ENCODE data around the gene DGKZ. TPM values are rescaled to one million over a fixed set of nuclear protein-coding genes. Genes with fewer than 3 reads are reported as not detected.

The DGKZ gene, protein sequence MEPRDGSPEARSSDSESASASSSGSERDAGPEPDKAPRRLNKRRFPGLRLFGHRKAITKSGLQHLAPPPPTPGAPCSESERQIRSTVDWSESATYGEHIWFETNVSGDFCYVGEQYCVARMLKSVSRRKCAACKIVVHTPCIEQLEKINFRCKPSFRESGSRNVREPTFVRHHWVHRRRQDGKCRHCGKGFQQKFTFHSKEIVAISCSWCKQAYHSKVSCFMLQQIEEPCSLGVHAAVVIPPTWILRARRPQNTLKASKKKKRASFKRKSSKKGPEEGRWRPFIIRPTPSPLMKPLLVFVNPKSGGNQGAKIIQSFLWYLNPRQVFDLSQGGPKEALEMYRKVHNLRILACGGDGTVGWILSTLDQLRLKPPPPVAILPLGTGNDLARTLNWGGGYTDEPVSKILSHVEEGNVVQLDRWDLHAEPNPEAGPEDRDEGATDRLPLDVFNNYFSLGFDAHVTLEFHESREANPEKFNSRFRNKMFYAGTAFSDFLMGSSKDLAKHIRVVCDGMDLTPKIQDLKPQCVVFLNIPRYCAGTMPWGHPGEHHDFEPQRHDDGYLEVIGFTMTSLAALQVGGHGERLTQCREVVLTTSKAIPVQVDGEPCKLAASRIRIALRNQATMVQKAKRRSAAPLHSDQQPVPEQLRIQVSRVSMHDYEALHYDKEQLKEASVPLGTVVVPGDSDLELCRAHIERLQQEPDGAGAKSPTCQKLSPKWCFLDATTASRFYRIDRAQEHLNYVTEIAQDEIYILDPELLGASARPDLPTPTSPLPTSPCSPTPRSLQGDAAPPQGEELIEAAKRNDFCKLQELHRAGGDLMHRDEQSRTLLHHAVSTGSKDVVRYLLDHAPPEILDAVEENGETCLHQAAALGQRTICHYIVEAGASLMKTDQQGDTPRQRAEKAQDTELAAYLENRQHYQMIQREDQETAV
- 100 to 1,000 TPM in 1 of 4 donors, 10 to 100 TPM in 3; 41.2 to 105 (median 49.6) TPM for total RNA-seq

DNA sequence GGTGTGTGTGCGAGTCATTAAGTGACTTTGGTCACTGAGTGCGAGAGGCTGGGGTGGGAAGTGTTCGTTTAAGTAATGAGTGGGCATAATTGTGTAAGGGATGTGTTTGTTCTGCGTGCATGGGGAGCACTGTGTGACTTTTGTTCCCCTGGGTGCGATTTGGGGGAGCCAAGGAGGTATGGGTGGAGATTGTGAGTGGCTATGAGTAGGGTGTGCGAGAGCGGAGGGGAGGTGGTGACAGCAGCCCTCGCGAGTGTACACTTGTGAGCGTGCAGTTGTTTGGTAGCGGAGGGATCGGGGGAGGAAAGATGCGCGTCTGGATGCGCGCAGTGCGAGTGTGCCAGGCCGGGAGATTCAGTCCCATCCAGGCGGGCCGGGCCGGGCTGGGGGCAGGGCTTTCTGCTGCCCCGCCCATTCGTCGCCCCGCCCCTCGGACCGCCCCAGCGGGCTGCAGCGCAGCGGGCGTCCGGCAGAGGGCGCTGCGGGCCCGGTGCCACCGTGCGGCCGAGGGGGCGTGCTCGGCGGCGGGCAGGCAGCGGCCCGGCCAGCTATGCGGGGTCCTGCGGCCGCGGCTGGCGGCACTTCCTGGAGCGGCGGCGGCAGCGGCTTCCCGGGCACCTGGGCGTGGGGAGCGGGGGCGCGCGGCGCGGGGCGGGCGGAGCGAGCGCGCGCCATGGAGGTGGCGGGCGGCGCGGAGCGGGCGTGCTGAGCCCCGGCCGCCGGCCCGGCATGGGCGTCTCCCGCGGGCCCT, at the start of gene DGKZ:
Gene DGKZ (plus strand): TSS at position 578 of the 751 bp plus-strand sequence. CDS start 197 bp downstream, outside the sequence.
- peak; percentile 68 to 71 for DNase-seq (ENCODE audit: low spot score in 2 of 2)
- Histone ChIP-seq H3K9me3 (no peaks in the 10 kb centered on the region), H3K4me1 (peaks cover 0 to 57% (median 27%) of the 10 kb centered on the region in 4 donors), H3K27ac (peak within 1 kb of the TSS; percentile 35 to 80 (median 78)), H3K36me3 (no peaks in the 10 kb centered on the region), H3K27me3 (no peaks in the 10 kb centered on the region), H3K4me3 (peak within 1 kb of the TSS; percentile 70 to 91 (median 80))
- WGBS, 2 donors = 8 to 20% methylated on average over 24 to 37 of the region's 80 CpGs
- peak in 1 of 2 donors; percentile 36 for TF ChIP-seq POLR2A (IDR thresholded peaks at IDR 0.05)
- TF ChIP-seq, protein P1, sequence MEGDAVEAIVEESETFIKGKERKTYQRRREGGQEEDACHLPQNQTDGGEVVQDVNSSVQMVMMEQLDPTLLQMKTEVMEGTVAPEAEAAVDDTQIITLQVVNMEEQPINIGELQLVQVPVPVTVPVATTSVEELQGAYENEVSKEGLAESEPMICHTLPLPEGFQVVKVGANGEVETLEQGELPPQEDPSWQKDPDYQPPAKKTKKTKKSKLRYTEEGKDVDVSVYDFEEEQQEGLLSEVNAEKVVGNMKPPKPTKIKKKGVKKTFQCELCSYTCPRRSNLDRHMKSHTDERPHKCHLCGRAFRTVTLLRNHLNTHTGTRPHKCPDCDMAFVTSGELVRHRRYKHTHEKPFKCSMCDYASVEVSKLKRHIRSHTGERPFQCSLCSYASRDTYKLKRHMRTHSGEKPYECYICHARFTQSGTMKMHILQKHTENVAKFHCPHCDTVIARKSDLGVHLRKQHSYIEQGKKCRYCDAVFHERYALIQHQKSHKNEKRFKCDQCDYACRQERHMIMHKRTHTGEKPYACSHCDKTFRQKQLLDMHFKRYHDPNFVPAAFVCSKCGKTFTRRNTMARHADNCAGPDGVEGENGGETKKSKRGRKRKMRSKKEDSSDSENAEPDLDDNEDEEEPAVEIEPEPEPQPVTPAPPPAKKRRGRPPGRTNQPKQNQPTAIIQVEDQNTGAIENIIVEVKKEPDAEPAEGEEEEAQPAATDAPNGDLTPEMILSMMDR (IDR thresholded peaks at IDR 0.05) = peak; percentile 84 to 100 (median 99)
- TF ChIP-seq EP300 (IDR thresholded peaks at IDR 0.05) = peak in 1 of 2 donors; percentile 20

DNA sequence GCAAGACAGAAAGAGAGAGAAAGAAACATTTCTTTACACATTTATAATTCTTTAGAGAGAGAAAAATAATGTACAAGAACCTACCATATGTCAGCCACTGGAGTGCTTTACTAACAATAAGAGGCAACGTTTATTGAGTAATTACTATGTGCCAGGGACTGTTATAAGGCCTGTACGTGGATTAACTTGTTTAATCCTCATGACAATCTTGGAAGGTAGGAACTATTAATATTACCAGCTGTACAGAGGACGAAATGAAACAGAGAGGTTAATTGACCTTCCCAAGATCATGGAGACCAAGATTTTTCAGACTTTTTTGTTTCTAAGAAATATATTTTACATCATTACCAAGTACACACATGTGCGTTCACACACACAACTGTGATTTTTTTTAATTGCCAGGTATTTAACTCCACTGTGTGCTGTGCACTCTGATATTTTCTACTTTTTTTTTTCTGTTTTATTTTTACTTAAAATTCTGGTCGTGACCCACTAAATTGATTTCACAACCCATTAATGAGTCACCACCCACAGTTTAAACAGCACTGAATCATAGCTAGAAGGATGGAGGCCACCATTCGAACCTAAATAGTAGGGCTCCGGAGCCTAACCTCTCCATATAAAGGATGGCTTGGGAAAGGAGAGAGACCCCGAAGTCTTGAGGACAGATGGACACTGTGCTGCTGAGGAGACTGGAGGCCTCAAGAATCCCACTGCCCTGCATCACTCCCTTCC, 48.4 kb upstream of the DGKZ start:
- 59 to 60% methylated on average over 8 of the region's 8 CpGs for WGBS, 2 donors
- DNase-seq (ENCODE audit: low spot score in 2 of 2) = no peak
- H3K4me3 ChIP-seq = no peak overlapping the region
- H3K27me3 ChIP-seq = peaks cover 0 to 23% of the 10 kb centered on the region in 2 donors
- TF ChIP-seq POLR2A (IDR thresholded peaks at IDR 0.05) (no peak), EP300 (IDR thresholded peaks at IDR 0.05) (peak in 1 of 2 donors; percentile 7)
- peak overlapping the region in 1 of 4 donors; percentile 15 for H3K27ac ChIP-seq
- H3K36me3 ChIP-seq = no peaks in the 10 kb centered on the region
- no peaks in the 10 kb centered on the region for H3K9me3 ChIP-seq
- peaks cover 0 to 39% (median 11%) of the 10 kb centered on the region in 4 donors for H3K4me1 ChIP-seq

DNA sequence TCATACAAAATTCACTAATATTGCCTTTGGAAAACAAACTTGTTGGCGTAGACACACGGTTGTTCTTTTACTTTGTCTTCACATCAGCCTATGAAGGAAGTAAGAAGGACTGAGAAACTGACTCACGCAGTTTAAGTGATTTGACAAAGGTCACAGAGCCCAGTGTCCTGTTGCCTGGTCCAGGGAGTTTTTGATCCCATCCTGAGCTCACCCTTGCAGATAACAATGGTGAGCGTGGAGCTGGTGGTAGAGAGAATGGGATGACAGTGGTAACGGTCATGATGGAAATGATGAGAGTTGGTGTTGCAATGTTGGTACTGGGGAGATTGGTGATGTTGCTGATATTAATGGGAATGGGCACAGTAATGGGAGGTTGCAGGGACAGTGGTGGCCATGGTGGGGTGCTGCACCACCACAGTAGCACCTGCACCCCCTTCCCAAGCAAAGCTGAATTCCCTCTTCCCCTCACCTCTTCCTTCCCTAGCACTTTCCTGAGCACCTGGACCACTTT, 47.8 kb upstream of the DGKZ start:
- no peak for DNase-seq (ENCODE audit: low spot score in 2 of 2)
- Histone ChIP-seq H3K9me3 (no peaks in the 10 kb centered on the region), H3K27ac (peak overlapping the region in 1 of 4 donors; percentile 7), H3K36me3 (no peaks in the 10 kb centered on the region), H3K27me3 (peaks cover 0 to 23% of the 10 kb centered on the region in 2 donors), H3K4me3 (no peak overlapping the region), H3K4me1 (peaks cover 0 to 33% (median 11%) of the 10 kb centered on the region in 4 donors)
- TF ChIP-seq, protein P1 (IDR thresholded peaks at IDR 0.05) = no peak
- no peak for TF ChIP-seq EP300 (IDR thresholded peaks at IDR 0.05)
- no peak for TF ChIP-seq POLR2A (IDR thresholded peaks at IDR 0.05)
- 53 to 69% methylated on average over 4 to 5 of the region's 5 CpGs for WGBS, 2 donors

DNA sequence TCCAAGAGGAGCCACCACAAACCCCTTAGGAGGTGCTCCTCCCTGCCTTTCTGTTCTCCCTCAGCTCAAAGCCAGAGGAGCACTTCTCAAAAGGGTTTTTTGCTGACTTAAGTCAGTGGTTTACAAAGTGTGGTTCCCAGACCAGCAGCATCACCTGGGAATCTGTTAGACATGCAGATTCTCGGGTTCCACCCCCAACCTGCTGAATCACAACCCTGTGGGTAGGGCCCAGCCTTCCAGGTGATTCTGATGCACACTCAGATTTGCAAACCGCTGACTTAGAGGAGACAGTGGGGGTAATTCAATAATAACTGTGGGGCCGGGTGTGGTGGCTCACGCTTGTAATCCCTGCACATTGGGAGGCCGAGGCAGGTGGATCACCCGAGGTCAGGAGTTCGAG, 47.0 kb upstream of the DGKZ start:
- H3K4me1 ChIP-seq = peaks cover 0 to 25% (median 8%) of the 10 kb centered on the region in 4 donors
- TF ChIP-seq POLR2A (IDR thresholded peaks at IDR 0.05) (no peak), EP300 (IDR thresholded peaks at IDR 0.05) (no peak)
- TF ChIP-seq, protein P1 (IDR thresholded peaks at IDR 0.05) = no peak
- peaks cover 0 to 23% of the 10 kb centered on the region in 2 donors for H3K27me3 ChIP-seq
- H3K36me3 ChIP-seq = no peaks in the 10 kb centered on the region
- H3K27ac ChIP-seq = peak overlapping the region in 1 of 4 donors; percentile 7
- 90 to 96% methylated on average over 7 of the region's 7 CpGs for WGBS, 2 donors
- H3K4me3 ChIP-seq = no peak overlapping the region
- no peak for DNase-seq (ENCODE audit: low spot score in 2 of 2)
- H3K9me3 ChIP-seq = no peaks in the 10 kb centered on the region
